DMS79 treated with DMSO at 0.1 percent for 48 hours (cell line): ENCODE results near the gene STK25.
"Not testable (repeated sequence)": the region's sequence is repeated elsewhere in the genome, so short reads cannot be mapped to it uniquely, and the experiment has no call there.

Experiments used
- DNase-seq: peaks from one replicate; lab custom pipeline; 2025; lab: John Stamatoyannopoulos, UW

STK25 gene

GRCh38 chr2:241539616-241540374 is 31.4 kb upstream of the STK25 start:
- no peak for DNase-seq

GRCh38 chr2:241538838-241539615 is 30.6 kb upstream of the STK25 start:
- no peak for DNase-seq

GRCh38 chr2:241535871-241536655 is 27.7 kb upstream of the STK25 start:
- no peak for DNase-seq

GRCh38 chr2:241534701-241535375 is 26.5 kb upstream of the STK25 start:
- DNase-seq, result no peak

GRCh38 chr2:241534293-241534692 is 25.9 kb upstream of the STK25 start:
- no peak for DNase-seq

- DNase-seq, result no peak
Observed at GRCh38 chr2:241532733-241533601, 24.6 kb upstream of the STK25 start.

- no peak for DNase-seq
Observed at GRCh38 chr2:241532168-241532567, 23.8 kb upstream of the STK25 start.

- no peak for DNase-seq
Observed at GRCh38 chr2:241531161-241531722, 22.9 kb upstream of the STK25 start.

GRCh38 chr2:241530571-241530970 is 22.2 kb upstream of the STK25 start:
- DNase-seq, result no peak

- not testable (repeated sequence) for DNase-seq
Observed at GRCh38 chr2:241525818-241526780, 17.7 kb upstream of the STK25 start.

- no peak for DNase-seq
Observed at GRCh38 chr2:241522477-241522876, 14.1 kb upstream of the STK25 start.

- DNase-seq, result peak; percentile 29
Observed at GRCh38 chr2:241519669-241520068, 11.3 kb upstream of the STK25 start.

- DNase-seq, result no peak
Observed at GRCh38 chr2:241517297-241517696, 8.9 kb upstream of the STK25 start.

- DNase-seq, result no peak
Observed at GRCh38 chr2:241516520-241516965, 8.2 kb upstream of the STK25 start.

GRCh38 chr2:241514986-241515737 is 6.8 kb upstream of the STK25 start:
- DNase-seq, result no peak

- DNase-seq, result no peak
Observed at GRCh38 chr2:241514553-241514952, 6.2 kb upstream of the STK25 start.

GRCh38 chr2:241511091-241511741 is 2.8 kb upstream of the STK25 start:
- no peak for DNase-seq

GRCh38 chr2:241509155-241509784 is 886 bp upstream of the STK25 start:
- no peak for DNase-seq
